Measurements from ENCODE around the gene TXNDC17.

DNA sequence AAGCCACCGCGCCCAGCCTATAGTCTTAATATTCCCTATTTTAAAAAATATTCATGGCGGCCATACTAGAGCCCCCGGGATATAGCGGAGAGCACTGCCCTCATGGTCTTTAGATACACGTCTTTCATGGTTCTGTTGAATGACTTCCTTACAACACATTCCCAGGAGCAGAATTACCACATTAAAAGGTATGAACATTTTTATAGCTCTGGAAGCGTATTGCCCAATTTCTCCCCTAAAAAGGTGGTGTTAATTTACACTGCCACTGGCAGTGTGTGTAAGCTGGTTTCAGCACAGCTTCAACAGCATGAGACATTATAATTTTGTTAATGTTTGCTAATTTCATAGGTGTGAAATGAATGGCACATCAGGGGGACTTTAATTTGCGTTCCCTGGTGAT lies 29.7 kb downstream of the TXNDC17 start:
- TF ChIP-seq, protein P1, sequence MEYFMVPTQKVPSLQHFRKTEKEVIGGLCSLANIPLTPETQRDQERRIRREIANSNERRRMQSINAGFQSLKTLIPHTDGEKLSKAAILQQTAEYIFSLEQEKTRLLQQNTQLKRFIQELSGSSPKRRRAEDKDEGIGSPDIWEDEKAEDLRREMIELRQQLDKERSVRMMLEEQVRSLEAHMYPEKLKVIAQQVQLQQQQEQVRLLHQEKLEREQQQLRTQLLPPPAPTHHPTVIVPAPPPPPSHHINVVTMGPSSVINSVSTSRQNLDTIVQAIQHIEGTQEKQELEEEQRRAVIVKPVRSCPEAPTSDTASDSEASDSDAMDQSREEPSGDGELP (IDR thresholded peaks at IDR 0.05; ENCODE audit: borderline replicate concordance, low read depth): no peak
- TF ChIP-seq POLR2AphosphoS5 (IDR thresholded peaks at IDR 0.05; ENCODE audit: low read depth, low read length) (no peak), TCF12 (IDR thresholded peaks at IDR 0.05) (no peak), TCF12 (CRISPR knock-in tag; IDR thresholded peaks at IDR 0.05) (no peak)
- TF ChIP-seq, protein P2, sequence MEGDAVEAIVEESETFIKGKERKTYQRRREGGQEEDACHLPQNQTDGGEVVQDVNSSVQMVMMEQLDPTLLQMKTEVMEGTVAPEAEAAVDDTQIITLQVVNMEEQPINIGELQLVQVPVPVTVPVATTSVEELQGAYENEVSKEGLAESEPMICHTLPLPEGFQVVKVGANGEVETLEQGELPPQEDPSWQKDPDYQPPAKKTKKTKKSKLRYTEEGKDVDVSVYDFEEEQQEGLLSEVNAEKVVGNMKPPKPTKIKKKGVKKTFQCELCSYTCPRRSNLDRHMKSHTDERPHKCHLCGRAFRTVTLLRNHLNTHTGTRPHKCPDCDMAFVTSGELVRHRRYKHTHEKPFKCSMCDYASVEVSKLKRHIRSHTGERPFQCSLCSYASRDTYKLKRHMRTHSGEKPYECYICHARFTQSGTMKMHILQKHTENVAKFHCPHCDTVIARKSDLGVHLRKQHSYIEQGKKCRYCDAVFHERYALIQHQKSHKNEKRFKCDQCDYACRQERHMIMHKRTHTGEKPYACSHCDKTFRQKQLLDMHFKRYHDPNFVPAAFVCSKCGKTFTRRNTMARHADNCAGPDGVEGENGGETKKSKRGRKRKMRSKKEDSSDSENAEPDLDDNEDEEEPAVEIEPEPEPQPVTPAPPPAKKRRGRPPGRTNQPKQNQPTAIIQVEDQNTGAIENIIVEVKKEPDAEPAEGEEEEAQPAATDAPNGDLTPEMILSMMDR (CRISPR knock-in tag; IDR thresholded peaks at IDR 0.05): no peak
- TF ChIP-seq, protein P3, sequence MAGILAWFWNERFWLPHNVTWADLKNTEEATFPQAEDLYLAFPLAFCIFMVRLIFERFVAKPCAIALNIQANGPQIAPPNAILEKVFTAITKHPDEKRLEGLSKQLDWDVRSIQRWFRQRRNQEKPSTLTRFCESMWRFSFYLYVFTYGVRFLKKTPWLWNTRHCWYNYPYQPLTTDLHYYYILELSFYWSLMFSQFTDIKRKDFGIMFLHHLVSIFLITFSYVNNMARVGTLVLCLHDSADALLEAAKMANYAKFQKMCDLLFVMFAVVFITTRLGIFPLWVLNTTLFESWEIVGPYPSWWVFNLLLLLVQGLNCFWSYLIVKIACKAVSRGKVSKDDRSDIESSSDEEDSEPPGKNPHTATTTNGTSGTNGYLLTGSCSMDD (CRISPR knock-in tag; IDR thresholded peaks at IDR 0.05): no peak

Data from HepG2 (cell line).